ENCODE data around the gene GPC3. TPM values are rescaled to one million over a fixed set of nuclear protein-coding genes. Genes with fewer than 3 reads are reported as not detected.

Gene GPC3
- total RNA-seq, 1 experiment from 2014 or later = 0.98 TPM

GRCh38 chrX:133969191-133969590 is 16.2 kb downstream of the GPC3 start:
- 0 out of 2 replicates have a peak, but pooled peaks cover 4% of the 10 kb centered on the region for H3K27me3 ChIP-seq (ENCODE audit: insufficient read depth, low read length)
- ChIA-PET POLR2A (no interaction called here), CTCF (interaction anchor here (1.2 kb wide), 1 partner anchor 10 kb away, joined by 3 read pairs; no protein-coding TSS in a partner anchor), RAD21 (ENCODE audit: low non-redundant PET in 1 of 2, low total read pairs in 2 of 2, uncharacterized antibody in 2 of 2, unreplicated experiment in 2 of 2) (no interaction called here)
- intact Hi-C loops (cut with micrococcal nuclease) = no loop called here
- no TSS peak for BruUV-seq (replicated peaks)
- no peak overlapping the region for H3K27ac ChIP-seq (ENCODE audit: low read depth, low read length)
- H3K4me2 ChIP-seq (ENCODE audit: low read length) = no peak overlapping the region
- no peak overlapping the region for H3K4me3 ChIP-seq (replicated peaks in 1 of 2; ENCODE audit: low read depth in 1 of 2, low read length in 2 of 2)
- H3K9me3 ChIP-seq (ENCODE audit: control insufficient read depth in 1 of 2, insufficient read depth in 1 of 2, low read depth in 1 of 2, low read length in 2 of 2) = no peaks in the 10 kb centered on the region
- H4K20me1 ChIP-seq (ENCODE audit: insufficient read depth) = no peaks in the 10 kb centered on the region
- no peaks in the 10 kb centered on the region for H3K36me3 ChIP-seq (ENCODE audit: control insufficient read depth in 1 of 2, insufficient read depth in 2 of 2, low read length in 2 of 2)
- no peaks in the 10 kb centered on the region for H3K9me2 ChIP-seq (ENCODE audit: insufficient read depth)
- no peak for ATAC-seq
- no peaks in the 10 kb centered on the region for H3K4me1 ChIP-seq (ENCODE audit: control insufficient read depth in 1 of 2, insufficient read depth in 2 of 2, low read length in 2 of 2)
- no peak overlapping the region for H2AFZ ChIP-seq (ENCODE audit: low read depth, low read length, poor library complexity, severe bottlenecking)
- TF ChIP-seq, protein P1, sequence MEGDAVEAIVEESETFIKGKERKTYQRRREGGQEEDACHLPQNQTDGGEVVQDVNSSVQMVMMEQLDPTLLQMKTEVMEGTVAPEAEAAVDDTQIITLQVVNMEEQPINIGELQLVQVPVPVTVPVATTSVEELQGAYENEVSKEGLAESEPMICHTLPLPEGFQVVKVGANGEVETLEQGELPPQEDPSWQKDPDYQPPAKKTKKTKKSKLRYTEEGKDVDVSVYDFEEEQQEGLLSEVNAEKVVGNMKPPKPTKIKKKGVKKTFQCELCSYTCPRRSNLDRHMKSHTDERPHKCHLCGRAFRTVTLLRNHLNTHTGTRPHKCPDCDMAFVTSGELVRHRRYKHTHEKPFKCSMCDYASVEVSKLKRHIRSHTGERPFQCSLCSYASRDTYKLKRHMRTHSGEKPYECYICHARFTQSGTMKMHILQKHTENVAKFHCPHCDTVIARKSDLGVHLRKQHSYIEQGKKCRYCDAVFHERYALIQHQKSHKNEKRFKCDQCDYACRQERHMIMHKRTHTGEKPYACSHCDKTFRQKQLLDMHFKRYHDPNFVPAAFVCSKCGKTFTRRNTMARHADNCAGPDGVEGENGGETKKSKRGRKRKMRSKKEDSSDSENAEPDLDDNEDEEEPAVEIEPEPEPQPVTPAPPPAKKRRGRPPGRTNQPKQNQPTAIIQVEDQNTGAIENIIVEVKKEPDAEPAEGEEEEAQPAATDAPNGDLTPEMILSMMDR (IDR thresholded peaks at IDR 0.05 in 2 of 3, conservative IDR thresholded peaks at IDR 0.05 in 1 of 3; ENCODE audit: borderline replicate concordance in 1 of 3, insufficient read depth in 1 of 3, low read depth in 2 of 3, low read length in 2 of 3) = no peak
- TF ChIP-seq REST (IDR thresholded peaks at IDR 0.05; ENCODE audit: low read depth) (no peak), SIN3A (IDR thresholded peaks at IDR 0.05; ENCODE audit: low read depth) (no peak)
- TF ChIP-seq, protein P2, sequence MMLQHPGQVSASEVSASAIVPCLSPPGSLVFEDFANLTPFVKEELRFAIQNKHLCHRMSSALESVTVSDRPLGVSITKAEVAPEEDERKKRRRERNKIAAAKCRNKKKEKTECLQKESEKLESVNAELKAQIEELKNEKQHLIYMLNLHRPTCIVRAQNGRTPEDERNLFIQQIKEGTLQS (IDR thresholded peaks at IDR 0.05) = no peak
- H3K79me2 ChIP-seq (ENCODE audit: insufficient read depth, low read length) = no peaks in the 10 kb centered on the region
- H3K9ac ChIP-seq (ENCODE audit: low read length) = no peak overlapping the region
- no peak for DNase-seq (ENCODE audit: low read depth, low spot score)
